Activated T-cell treated with anti-CD3 and anti-CD28 coated beads, Interleukin-2, amount 50 U/mL, for 48 hours (primary cell): ENCODE measurements around the gene TBC1D22A.
"Not testable (repeated sequence)": the region's sequence is repeated elsewhere in the genome, so short reads cannot be mapped to it uniquely, and the experiment has no call there.

Source experiments
- DNase-seq, 2 experiments: peaks; one replicate each; pipeline ENCODE4 v3.0.0-alpha.2; 2020

The TBC1D22A gene

DNA sequence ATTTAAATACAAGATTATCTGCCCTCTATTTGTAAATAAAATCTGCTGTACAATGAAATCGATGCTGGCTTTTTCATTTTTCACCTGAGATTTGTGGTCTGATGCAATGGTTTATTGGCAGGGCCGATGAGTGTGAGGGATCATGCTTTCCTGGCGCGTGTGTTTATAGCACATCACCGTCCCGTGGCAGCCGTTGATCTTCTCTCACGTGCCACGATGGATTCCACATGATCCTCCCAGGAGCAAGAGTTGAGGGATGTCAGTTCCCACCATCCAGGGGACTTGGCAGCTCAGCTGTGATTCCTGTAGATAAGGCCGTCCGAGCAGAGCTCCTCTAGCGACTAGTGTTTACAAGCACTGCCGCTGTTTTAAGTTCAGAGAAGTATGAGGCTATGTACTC lies 213.7 kb downstream of the TBC1D22A start:
- no peak for DNase-seq

- DNase-seq, result no peak
Observed at GRCh38 chr22:46976598-46976997, 214.1 kb downstream of the TBC1D22A start.

- DNase-seq, result no peak
Observed at GRCh38 chr22:46977656-46978343, 215.3 kb downstream of the TBC1D22A start.

GRCh38 chr22:46978668-46979067 lies 216.2 kb downstream of the TBC1D22A start:
- DNase-seq, result not testable (repeated sequence)

GRCh38 chr22:46979506-46979905 lies 217.1 kb downstream of the TBC1D22A start:
- DNase-seq, result no peak

GRCh38 chr22:46980392-46980791 lies 217.9 kb downstream of the TBC1D22A start:
- no peak for DNase-seq

- DNase-seq, result no peak
Observed at GRCh38 chr22:46982635-46983034, 220.2 kb downstream of the TBC1D22A start.

- no peak for DNase-seq
Observed at GRCh38 chr22:46983046-46983445, 220.6 kb downstream of the TBC1D22A start.

- DNase-seq, result no peak
Observed at GRCh38 chr22:46984751-46985506, 222.5 kb downstream of the TBC1D22A start.

DNA sequence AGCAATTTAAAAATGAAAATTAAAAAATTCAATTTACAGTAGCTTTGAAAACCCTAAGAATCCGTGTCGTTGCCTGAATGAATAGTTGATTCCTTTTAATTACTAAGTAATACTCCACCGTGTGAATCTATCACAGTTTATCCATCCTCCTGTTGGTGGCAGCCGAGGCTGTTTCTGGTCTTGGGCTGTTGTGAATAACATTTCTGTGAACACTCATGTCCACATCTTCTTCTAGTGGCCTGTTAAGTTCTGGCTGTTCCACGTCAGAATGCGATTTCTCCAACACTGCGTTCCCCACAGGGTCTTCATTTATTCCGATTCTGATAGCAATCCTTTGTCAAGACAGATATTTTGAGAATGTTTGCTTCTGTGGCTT lies 223.0 kb downstream of the TBC1D22A start:
- no peak for DNase-seq

DNA sequence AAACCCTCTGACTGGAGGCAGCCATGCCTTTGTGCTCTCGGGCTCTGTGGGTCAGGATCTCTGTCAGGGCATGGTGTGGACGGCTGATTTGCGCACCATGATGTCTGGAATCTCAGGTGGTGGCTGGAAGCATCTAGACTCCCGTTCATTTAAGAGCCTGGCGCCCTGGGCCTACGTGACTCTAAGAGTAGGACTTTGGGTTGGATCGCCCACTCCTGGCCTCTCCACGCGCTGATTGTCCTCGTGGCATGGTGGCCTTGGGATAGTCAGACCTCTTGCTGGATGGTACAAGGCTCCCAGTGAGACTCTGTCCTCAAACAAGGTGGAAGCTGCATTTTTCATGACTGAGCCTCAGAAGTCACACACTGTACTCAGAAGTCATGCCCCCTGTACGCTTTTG lies 224.3 kb downstream of the TBC1D22A start:
- no peak for DNase-seq

DNA sequence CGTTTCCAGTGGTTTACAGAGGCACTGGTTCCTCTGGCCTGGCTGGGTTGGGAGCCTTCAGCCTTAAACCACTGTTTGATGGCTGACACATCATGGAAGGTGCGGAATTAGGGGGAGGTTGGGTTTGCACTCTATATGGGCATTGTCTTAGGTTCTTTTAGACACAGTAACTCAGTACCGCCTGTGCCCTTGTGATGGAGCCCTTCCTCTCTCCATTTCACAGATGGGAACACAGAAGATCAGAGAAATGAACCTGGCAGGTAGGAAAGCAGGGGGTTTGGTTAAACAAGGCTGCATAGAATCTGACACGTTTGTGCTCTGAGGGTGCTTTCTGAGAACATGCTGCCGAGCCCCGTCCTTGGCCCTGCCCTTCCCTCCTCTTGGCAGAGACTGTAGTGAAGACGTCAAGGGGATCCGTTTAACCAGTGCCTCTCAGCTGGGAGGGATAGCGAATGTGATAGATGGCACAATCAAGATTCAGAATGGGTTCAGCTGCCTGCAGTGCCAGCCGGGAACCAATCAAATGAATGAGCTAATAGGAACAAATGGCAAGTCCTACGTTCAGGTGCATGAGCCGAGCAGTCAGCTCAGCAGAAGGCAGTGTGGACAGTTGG lies 228.6 kb downstream of the TBC1D22A start:
- DNase-seq, result no peak

- DNase-seq, result no peak
Observed at GRCh38 chr22:46991666-46992065, 229.2 kb downstream of the TBC1D22A start.

GRCh38 chr22:46992121-46992731 lies 229.8 kb downstream of the TBC1D22A start:
- no peak for DNase-seq

DNA sequence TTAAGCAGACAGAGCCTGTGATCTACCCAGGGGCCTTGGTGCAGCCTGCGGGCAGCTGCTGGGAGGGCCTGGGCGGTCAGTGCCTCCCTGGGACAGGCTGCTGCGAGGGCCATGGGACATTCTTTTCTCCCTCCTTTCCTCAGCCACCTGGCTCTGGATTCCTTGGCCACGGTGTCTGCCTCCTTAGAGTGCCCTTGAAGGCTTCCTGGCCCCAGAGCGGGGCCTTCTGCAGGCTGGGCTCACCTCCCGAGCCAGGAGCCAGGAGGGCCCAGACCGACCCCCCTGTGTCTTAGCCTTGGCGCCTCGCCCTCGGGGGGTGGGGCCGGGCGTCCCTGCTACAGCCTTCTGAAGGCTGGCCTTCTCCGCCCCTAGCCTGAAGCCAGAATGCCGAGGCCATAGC lies 231.2 kb downstream of the TBC1D22A start:
- DNase-seq, result no peak

GRCh38 chr22:46994265-46994664 lies 231.8 kb downstream of the TBC1D22A start:
- DNase-seq, result no peak

- no peak for DNase-seq
Observed at GRCh38 chr22:46994983-46995382, 232.5 kb downstream of the TBC1D22A start.

- DNase-seq, result no peak
Observed at GRCh38 chr22:46995501-46996360, 233.3 kb downstream of the TBC1D22A start.

DNA sequence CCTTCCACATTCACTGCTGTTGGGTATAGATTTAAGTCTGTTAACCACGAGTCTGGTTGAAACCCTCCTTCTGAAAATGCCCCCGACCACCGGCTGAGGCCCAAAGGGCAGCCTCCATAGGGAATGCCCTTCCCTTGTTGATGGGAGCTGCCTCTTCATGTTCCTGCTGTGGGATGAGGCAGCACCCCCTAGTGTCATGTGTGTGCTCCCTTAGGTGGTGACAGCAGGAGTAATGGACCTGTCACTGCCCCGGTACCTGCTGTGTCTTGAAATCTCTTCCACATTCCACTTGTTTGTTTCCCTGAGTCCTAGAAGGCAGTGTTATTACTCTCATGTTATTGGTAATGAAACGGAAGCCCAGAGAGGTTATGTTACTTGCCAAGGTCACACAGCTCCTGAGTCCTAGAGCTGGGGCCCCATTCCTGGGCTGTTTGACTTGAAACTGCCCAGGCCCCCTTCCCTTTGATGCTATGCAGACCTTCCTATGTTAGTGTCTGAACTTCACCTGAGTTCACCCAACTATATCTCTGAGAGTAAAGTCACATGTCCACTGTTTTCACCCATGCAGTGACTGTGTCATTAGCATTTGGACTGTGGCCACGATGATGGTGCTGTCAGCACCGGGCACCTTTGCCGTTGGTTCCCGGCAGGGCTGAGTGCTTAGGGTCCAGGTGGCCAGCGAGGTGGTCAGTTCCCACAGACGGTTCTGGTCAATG lies 234.3 kb downstream of the TBC1D22A start:
- no peak for DNase-seq

DNA sequence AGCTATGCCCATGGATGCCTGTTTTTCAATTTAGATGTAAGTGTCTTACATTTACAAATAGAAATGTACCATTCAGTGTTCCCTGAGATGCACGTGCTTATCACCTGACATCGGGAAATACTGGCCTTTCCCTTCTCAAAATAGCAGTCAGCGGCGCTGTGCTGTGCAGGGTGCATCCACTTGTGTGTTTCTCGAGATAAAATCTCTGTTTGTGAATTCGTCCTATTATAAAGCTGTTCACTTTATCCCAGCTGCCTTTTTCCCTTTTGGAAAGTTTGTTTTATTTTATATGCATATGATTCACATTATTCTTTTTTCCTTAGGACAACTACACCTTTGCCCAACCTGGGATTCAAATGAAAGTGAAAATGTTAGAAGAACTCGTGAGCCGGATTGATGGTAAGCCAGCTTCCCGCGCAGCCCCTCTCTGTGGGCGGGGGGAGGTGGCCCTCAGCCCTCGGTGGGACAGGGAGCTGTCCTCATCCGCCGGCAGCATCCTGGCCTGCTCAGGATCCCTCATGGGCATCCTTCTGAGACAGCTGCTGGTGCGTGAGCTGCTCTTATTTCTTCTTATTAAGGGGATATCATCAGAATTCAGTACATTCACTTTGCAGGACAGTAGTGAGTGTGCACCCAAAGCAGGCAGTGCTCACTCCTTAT lies 235.0 kb downstream of the TBC1D22A start:
- DNase-seq, result no peak

DNA sequence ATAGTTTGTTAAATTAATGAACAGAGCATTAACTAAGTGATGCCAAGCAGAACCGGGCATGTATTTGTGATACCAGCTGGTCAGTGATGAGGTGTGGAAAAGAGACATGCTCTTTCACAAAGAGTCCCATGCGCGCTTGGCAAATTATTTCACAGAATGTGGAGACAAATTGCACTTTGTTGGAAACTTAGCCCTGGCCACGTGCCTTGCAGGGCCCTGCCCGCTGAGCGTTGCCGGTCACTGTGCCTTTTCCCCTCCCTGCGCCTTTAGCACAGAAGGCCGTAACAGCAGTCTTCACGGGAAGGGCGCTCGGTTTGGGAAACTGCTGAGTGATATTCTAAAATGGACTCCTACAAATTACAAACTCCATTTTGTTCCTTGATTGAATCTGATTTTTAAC lies 235.9 kb downstream of the TBC1D22A start:
- no peak for DNase-seq
